Superior temporal gyrus (tissue), 1 donor: ENCODE measurements around the gene RGR.

Experiments
- DNase-seq: peaks from one replicate; pipeline ENCODE4 v3.0.0-alpha.2; 2016; ENCODE audit errors: extremely low spot score

RGR gene

DNA sequence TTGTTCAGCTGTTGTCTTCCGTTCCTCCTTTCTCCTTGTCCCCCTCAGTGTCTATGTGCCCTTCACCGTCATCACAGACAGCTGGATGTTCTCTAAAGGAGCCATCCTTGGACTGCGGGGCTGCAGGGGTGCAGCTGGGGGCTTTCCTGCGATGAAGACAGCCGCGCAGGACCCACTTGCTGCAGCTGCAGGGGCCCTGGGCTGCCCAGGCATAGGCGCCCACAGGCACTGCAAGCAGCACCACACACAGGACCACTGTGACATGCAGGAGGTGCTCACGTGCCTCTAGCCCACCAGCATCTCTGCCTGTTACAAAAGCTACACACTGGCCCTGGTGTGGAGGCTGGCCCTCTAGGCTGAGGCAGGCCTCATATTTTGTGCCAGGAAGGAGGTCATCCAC is 22.9 kb upstream of the RGR start:
- no peak for DNase-seq

DNA sequence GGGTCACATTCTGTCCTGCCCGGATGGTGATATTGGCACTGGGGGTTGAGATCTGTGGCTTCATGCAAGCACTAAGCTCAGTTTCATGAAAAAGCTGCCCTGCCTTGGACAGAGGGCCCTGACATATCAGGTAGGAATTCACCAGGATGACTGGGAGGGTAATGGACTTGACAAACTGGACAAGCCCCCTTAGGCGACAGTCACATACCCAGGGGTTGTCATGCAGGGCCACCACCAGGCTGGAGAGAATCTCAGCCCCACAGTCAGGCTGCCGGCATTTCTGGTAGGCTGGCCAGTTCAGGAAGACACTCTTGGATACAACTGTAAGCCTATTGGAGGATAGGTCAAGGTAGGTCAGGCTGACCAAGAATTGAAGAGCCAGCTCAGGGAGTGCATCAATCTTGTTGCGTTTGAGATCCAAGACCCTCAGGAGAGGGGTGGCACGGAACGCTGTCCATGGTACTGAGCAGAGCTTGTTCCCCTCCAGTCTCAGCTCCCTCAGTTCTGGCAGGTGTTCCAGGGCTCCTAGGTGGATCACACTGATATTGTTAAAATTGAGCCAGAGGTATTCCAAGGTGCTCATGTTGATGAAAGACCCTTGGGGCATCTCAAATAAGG is 20.3 kb upstream of the RGR start:
- no peak for DNase-seq

DNA sequence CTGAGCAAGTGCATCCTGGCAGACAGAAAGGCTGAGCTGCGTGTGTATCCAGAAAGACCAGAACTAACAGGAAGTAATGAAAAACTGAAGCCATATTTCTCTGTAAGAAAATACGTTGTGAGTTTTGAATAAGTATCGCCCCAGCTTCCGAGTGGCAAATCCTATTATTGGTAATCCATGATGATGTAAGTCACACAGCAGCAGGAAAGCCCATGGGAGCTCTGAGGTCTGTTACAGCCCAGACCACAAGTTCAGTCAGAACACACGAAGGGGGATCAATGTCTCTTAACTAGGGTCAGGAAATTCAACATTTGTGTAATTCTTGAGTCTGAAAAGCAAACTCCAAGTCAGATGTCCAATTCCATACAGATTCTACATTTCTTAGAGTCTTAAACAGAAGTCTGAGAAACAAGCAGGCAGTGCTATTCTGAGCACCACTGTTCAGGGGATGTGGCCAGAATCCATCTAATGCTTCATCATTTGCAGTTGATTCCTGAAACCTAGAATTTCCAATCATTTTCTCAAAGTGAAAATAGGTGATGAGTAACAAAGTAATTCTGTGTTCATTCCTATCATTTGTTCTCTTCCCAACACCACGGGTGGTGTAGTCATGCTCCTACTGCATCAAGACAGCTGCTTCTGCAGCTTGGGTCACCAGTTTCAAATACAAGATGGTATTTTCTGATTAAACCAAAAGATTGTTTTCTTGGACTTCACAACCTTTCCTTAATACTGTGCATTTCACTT is 19.3 kb upstream of the RGR start, which contains the start of gene LRIT2:
LRIT2 (minus strand) TSS at position 118 of the 747 bp plus-strand sequence; CDS start at position 94, 24 bp downstream.
- no peak for DNase-seq

DNA sequence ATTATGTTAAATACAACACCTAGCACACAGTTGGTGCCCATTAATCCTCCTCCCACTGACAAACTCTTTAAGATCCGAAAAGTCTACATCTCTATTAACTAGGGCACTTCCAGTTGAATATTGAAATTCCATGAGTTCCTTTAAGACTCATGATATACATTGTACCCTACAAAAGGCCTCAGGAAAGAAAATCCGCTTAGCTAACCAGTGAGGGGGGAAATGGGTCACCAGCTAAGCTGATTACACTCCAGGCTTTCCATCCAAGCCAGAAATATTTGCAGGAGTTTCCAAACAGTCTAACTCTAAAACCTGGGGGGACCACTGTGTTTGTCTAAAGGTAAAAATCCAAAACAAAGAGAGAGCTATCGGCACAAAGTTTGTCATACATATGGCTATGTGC is 18.2 kb upstream of the RGR start:
- no peak for DNase-seq

DNA sequence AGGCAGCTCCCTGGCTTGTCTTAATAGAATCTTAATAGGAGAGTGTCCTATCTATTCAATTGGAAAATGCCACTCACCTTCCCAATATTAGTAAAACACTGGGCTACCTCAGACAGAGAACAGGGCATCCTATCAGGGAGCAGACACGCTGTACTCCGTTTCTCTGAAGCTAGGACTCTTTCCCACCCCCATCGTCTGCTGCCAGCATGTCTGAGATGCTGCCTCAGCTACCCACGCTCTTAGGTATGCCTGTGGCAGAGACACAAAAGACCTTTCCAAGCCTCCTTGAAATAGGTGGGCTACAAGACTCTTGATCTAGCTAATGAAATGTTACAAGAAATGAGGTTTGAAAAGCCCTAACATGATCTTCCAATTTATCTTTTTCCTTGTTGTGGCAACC is 17.0 kb upstream of the RGR start:
- no peak for DNase-seq

DNA sequence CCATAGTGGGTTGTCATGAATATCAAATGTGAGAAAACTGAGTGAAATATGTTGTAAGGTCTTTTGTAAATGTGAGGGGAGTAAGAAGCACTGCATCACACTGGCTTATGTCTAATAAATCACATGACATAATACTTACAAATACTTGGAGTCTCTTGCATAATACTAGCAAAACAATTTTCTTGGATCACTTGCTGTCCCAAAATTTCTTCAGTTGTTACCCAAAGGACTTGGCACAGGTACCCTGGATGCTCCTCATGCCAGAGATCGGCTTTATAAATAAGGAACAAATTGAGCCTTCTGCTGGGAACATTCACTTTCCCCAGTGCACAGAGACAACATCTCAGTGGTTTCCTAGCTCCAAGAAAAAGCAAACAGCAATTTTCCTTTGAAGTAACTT is 14.5 kb upstream of the RGR start:
- no peak for DNase-seq

DNA sequence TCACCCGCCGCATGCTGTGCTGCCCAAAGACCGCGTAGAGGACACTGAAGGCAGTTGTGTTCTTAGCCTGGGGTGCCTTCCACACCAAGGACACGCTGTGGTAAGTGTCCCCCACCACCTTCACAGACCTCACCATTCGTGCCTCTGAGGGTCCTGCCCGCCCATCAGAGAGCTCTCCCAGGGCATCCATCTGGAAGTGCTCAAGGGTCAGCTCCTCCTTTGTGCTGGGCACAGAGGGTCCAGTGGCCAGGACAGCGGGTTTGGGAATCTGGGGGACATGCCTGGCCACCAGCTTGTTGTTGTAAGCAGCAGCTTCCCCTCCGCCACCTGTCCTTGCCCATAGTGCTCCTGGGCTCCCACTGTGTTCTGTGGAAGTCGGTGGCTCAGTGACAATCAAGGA is 12.5 kb upstream of the RGR start:
- DNase-seq, result no peak

DNA sequence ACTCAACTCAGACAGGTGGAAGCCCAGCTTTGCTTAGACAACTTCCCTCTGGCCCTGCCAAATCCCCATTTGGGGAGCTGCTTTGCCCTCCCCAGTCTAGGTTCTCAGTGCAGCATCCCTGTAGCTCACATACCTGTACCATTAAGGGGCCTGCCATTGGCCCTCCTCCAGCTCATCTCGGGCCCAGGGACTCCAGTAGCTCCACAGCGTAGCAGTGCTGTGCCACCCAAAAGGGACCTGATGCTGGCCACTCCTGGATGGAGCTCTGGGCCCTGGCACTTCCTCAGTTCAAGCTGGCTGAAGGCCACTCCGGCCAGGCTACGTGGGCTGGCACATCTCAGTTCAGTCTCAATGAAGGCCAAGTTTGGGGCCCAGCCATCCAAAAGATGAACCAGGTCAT is 10.9 kb upstream of the RGR start:
- DNase-seq, result no peak

DNA sequence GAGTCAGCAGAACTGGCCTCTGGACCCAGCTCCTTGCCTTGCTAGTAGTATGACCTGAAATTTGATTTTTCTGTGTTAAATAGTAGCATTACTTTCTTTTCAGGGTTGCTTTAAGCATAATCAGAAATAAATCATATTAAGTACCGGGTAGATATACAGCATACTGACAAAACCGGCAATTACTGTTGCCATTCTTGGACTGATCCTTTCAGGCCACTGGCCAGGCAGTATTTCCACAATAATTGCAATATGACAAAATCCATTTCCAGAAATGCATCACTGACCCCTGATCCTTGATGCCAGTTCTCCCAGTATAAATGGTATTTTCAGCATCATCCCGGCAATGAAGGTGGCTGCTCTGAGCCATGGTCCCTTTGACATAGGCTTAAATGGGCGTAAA is 10.4 kb upstream of the RGR start:
- no peak for DNase-seq

DNA sequence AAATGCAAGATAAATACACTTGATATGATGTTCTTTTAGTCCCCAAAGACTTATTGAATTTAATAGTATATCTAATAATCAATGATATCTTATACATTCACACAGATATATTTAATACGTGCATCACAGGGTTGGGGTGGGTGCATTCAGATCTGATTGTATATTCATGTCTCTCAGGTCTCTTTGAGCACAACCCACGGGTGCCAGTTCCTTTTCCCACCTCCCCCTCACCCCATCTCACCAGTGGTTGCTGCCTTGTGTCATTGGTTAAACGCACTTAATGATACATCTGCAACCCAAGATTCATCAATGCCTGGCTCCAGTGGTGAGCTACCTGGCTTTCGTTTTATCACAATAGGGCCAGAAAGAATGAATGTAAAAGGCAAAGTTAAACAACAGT is 9.8 kb upstream of the RGR start:
- DNase-seq, result no peak

DNA sequence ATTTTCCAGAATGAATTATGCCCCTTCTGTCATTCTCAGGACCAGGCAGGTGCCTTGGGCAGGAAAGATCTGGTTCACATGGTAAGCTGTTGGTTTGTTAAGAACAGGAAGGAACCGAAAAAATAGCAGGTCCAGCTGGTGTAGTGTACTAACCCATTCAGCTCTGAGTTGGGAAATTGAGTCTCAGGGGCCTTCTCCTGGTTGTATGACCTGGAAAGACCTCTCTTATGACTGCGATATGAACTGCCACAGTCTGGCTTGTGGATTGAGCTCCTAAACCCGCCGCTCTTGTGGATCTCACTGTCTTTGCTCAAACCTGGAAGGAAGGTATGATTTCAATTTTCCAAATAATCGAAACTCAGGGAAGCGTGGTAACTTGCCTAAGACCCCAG is 8.1 kb upstream of the RGR start:
- DNase-seq, result no peak

DNA sequence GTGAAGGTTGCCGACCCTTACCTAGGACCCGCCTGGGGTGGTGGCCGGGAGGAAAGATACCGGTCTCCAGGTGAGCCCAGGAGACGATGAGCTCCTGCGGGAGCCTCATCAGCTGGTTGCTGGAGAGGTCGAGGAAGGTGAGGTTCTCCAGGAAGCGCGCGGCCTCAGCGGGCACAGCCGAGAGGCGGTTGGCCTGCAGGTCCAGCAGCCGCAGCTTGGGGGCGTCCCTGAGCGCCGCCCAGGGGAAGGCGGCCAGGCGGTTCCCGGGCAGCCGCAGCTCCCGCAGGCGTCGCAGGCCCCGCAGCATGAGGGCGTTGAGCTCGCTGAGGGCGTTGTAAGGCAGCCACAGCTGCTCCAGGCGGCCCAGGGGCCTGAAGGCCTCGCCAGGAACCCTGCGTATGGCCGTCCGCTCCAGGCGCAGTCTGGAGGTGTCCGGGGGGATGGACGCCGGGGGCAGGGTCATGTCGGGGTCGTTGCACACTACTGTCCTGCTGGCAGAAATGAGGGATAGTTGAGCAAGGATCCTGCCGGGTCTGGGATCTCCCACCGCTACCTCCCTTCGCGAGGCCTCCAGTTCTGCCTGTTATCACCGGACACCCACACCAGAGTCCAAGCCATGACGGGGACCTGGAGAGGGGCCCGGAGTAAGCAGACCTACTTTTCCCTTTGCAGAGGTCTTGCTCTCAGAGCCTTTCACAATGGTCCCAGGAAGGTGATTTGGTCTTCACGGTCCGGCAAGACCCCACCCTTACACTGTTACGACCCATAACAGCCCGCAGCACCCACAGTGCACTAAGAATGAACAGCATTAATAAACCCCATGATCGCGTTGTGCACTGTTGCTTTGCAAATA is 7.4 kb upstream of the RGR start:
- DNase-seq, result no peak

DNA sequence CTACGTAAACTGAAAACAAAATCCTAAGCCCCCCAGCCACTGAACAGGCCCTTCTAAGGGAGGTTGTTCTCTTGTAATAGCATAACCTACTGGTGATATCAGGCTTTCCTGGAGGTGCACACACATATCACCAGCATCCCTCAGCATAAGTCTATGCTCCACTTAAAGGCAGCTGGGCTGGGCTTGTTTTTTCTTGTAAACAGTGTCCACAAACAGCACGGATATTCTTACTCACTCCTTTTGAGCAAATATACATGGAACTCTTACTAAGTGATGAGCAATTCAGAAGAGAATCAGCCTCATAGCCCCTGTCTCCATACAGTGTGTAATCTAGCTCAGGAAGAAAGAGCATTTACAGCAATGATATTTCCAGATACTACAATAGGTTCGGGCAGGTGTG is 5.9 kb upstream of the RGR start:
- no peak for DNase-seq

DNA sequence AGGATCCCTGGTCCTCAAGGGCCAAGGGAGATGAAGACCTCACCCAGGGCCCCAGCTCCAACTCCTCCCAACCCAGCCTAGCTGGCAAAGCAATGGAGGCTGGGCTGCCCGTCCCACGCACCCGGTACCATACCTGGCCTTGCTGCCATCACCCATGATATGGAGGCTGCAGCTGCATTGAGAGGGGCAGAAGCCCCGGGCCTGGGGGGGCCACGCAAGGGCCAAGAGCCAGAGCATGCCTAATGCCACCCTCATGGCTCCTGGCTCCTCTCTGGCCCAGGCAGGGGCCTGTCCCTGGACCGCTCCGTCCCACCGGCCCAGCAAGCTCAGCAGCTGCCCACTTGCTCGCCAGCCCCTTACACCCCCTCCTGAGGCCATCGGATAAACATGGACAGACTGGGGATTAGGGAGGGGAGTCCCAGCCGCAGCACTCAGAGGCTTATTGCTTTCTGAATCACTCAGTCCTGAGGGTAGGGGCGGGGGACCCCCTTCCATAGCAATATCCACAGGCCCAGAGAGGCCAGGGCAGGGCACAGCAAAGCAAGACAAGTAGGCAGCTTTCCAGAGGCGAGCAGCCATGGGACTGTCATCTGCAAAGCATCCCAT is 3.6 kb upstream of the RGR start, which contains the start of gene LRIT1:
LRIT1 (minus strand) TSS at position 362 of the 606 bp plus-strand sequence; CDS start at position 255, 107 bp downstream.
- no peak for DNase-seq

DNA sequence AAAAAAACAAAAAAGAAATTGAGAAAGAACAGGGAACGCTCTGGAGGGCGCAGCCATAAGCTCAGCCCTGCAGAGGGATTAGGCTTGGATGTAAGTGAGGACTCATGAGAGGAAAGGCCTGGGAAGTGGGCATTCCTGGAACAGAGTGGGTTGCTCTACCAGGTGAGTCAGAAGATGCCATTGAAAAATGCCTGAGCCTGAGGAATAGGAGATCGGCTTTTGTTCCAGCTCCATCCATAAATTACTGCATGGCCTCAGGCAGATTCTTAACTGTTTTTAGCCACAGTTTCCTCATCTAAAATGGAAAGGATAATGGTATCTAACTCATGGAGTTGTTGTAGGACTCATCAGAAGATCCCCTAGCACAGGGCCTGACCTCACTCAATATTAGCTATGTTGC is 1.1 kb upstream of the RGR start:
- no peak for DNase-seq

DNA sequence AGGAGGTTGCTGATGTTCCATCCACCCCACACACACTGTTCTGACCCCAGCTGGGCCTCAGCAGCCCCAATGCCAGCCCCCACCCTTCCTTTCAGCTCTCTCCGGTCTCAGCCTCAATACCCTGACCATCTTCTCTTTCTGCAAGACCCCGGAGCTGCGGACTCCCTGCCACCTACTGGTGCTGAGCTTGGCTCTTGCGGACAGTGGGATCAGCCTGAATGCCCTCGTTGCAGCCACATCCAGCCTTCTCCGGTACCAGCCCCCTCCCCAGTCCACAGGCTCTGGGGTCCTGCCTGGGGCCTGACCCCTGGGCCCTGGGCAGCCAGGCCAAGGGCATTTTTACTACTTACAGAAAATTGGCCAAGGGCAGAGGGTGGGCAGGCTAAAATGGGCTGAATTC is 2.6 kb downstream of the RGR start:
- DNase-seq, result no peak

DNA sequence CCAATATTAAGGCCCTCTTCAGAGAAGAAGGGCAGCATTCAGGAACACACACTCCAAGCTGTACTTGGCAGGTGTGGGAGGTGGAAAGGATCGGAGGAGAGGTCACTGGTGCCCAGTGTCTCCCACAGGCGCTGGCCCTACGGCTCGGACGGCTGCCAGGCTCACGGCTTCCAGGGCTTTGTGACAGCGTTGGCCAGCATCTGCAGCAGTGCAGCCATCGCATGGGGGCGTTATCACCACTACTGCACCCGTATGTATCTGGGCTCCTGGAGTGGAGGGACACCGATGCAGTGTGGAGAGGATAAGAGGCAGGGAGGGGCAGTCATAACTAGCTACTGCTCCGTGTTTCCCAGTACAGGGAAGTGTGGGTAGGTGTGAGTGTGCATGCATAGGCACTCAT is 3.9 kb downstream of the RGR start:
- DNase-seq, result no peak

DNA sequence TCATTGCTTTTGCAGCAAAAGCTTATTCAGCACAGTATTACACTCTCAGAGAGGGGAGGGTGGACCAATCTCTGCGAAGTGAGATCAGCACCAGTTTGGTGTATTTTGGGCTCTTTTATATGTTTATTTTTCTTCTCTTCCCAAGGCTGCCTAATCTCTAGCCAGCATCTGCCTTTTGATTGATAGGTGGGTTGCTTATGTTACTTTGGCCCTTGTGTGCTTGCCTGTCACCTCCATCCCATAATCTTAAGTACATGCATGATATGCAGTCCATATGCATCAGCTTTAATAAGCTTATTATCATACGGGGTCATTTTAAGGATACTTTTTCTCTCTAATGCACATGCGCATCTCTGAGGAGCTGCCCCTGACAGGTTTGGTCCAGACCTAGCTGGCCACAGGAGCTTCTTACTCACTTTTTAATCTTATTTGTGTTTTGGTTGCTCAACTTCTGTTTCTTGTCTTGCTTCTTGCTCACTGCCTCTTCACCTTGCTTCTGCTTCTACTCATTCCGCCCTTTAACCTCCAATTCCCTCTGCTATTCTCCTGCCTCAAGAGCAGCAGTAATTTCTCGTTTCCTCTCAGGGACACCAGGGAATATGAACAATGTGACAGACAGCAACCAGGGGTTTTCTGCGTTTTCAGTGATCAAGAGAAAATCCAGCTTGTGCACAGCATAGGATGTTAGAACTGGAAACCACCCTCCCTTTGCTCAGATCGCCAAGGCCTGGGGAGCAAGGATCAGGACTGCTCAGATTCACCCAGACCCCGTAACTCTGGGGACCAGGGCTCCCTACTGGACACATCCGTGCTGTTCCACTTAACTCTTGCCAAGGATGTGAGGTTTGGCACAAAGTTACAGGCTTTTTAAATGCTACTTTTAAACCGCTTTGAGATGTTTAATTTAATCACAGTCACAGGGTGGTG is 10.0 kb downstream of the RGR start:
- no peak for DNase-seq

DNA sequence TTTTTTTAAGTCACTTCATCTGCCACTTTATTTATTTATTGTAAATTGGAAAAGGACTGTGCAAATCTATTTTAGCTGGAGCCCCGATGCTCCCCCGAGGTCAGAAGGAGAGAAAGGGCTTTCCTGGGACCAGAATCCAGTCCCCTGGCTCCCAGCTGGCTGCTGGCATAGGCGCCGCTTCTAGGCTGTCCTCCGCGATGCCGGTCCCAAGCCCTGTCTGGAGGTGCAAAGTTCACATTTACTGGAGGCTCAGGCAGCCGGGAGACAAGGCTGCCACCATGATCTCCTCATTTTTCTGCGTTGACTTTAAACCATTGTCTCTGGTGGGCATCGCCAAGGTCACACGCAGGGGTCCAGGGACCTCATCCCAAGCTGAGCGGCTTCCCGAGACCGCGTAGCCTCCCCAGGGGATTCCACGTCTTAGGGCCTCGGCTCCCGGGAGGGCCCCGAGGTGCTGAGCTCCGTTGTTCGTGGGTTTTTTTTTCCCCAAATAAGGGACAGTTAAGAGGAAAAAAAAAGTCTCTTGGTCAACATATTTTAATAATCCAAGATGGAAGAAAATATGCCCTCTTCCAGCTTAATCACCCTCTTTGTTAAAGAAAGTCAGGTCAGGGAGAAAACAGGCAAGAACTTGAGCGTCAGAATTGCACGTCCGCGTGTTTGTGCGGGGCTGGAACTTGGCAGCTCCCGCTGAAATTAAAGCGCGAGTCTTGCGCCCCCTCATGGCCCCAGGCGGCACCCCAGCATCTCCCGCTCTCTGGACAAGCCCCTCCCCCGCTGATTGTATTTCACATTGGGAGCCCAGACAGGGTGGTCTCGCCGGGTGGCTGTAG is 11.9 kb downstream of the RGR start:
- DNase-seq, result peak; percentile 71

DNA sequence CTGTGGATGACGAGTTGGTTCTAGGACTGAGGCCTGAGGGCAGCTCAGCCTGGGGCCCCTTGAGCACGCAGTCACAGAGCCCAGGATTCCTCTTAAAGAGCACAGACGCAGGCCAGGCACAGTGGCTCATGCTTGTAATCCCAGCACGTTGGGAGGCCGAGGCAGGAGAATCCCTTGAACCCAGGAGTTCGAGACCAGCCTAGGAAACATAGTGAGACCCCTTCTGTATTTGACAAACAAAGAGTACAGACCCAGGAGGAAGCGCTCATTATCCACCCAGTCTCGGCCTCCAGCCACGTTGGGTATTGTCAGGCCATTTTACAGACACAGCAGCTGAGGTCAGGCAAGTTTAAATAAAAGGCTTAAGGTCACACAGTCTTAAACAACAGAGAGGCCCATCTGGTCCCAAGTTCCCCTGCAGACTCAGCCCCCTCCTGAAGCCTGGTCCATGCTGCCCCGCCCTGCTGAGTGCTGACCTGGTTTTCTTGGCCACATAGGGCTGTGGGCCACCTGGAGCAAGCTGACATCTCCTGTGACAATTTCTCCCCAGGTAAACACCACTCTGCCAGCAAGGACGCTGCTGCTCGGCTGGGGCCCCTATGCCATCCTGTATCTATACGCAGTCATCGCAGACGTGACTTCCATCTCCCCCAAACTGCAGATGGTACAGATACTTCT is 12.6 kb downstream of the RGR start:
- DNase-seq, result no peak
